ENCODE data around the gene CYBC1. TPM values are rescaled to one million over a fixed set of nuclear protein-coding genes. Genes with fewer than 3 reads are reported as not detected.

CYBC1 gene
- total and polyA plus RNA-seq, 9 of the 15 experiments (the other 6 are each of a cell fraction or from before 2014, with no cell fraction given): 1.3 to 71.8 (median 49.9) TPM

GRCh38 chr17:82457073-82457928 lies 6.7 kb upstream of the CYBC1 start (continued):
- TF ChIP-seq AFF4 (CRISPR knock-in tag; IDR thresholded peaks at IDR 0.05) (peak; percentile 57; the same call in 1 of the 2 replicates), TCF15 (CRISPR knock-in tag; IDR thresholded peaks at IDR 0.05) (no peak), FOXJ3 (CRISPR knock-in tag; IDR thresholded peaks at IDR 0.05) (no peak), CBFA2T3 (IDR thresholded peaks at IDR 0.05) (peak; percentile 58), ZNF79 (CRISPR knock-in tag; IDR thresholded peaks at IDR 0.05; ENCODE audit: low read depth) (no peak), KDM1A (IDR thresholded peaks at IDR 0.05) (peak in 1 of 2 experiments; percentile 36; a peak in 2 of 4 replicates), NCOA1 (IDR thresholded peaks at IDR 0.05; ENCODE audit: low read depth) (no peak), ZFP91 (CRISPR knock-in tag; IDR thresholded peaks at IDR 0.05) (no peak), SIX5 (IDR thresholded peaks at IDR 0.05; ENCODE audit: borderline replicate concordance in 1 of 2, insufficient read depth in 1 of 2, low read depth in 1 of 2, low read length in 2 of 2) (no peak), NEUROD1 (IDR thresholded peaks at IDR 0.05; ENCODE audit: borderline replicate concordance, low read depth, low read length, partially characterized antibody) (no peak), LEF1 (IDR thresholded peaks at IDR 0.05) (peak; percentile 41), ZFP36 (IDR thresholded peaks at IDR 0.05; ENCODE audit: low read depth, low read length, partially characterized antibody) (no peak), AFF1 (IDR thresholded peaks at IDR 0.05; ENCODE audit: low read depth in 1 of 2, partially characterized antibody in 2 of 2) (no peak), SOX6 (IDR thresholded peaks at IDR 0.05) (0 out of 2 replicates have a peak, but pooled peaks have one; percentile 24), MCM2 (IDR thresholded peaks at IDR 0.05; ENCODE audit: low read depth) (no peak), DACH1 (IDR thresholded peaks at IDR 0.05; ENCODE audit: partially characterized antibody) (peak; percentile 13), FOXA1 (IDR thresholded peaks at IDR 0.05; ENCODE audit: borderline replicate concordance) (no peak), MTA3 (IDR thresholded peaks at IDR 0.05; ENCODE audit: borderline replicate concordance) (0 out of 2 replicates have a peak, but pooled peaks have one; percentile 34)

All from K562 (cell line).